Mesendoderm (in vitro differentiated cells): Measurements from ENCODE around the gene ADPRHL1.

Experiments used
- DNase-seq: peaks from one replicate; pipeline ENCODE4 v3.0.0; 2013
- H2AK5ac ChIP-seq: 2 replicates; pipeline ENCODE4 v1.6.1; 2013; ENCODE audit warnings: low read length, inconsistent platforms
- H2BK120ac ChIP-seq: 2 replicates; pipeline ENCODE4 v1.6.1; 2013; ENCODE audit warnings: low read depth, mild to moderate bottlenecking, low read length, moderate library complexity, mixed read lengths
- H2BK15ac ChIP-seq: replicated peaks from 2 replicates; pipeline ENCODE4 v1.6.1; 2013; ENCODE audit warnings: low read depth, mild to moderate bottlenecking, moderate library complexity
- H2BK5ac ChIP-seq: 2 replicates; pipeline ENCODE4 v1.6.1; 2013; ENCODE audit warnings: low read length, inconsistent platforms
- H3K18ac ChIP-seq: 2 replicates; pipeline ENCODE4 v1.6.1; 2013; ENCODE audit warnings: mild to moderate bottlenecking, low read length, mixed read lengths
- H3K23ac ChIP-seq: one replicate; pipeline ENCODE4 v1.6.1; 2013; ENCODE audit warnings: low read length
- H3K27ac ChIP-seq: 2 replicates; pipeline ENCODE4 v1.5.1; 2013; ENCODE audit warnings: low read depth, mild to moderate bottlenecking, inconsistent platforms, low read length, moderate library complexity
- H3K27me3 ChIP-seq: 2 replicates; pipeline ENCODE4 v1.6.1; 2013; ENCODE audit warnings: low read length, control low read depth, mild to moderate bottlenecking, inconsistent platforms; ENCODE audit not compliant: insufficient read depth, poor library complexity
- H3K36me3 ChIP-seq: 2 replicates; pipeline ENCODE4 v1.6.1; 2013; ENCODE audit warnings: low read length, inconsistent platforms; ENCODE audit not compliant: control insufficient read depth, insufficient read depth
- H3K4ac ChIP-seq: one replicate; pipeline ENCODE4 v1.6.1; 2013; ENCODE audit warnings: low read depth, mild to moderate bottlenecking, low read length, moderate library complexity
- H3K4me1 ChIP-seq: 2 replicates; pipeline ENCODE4 v1.6.1; 2013; ENCODE audit warnings: low read depth, low read length, inconsistent platforms; ENCODE audit not compliant: control insufficient read depth
- H3K4me2 ChIP-seq: 2 replicates; pipeline ENCODE4 v1.6.1; 2013; ENCODE audit warnings: low read length
- H3K4me3 ChIP-seq: 2 replicates; pipeline ENCODE4 v1.5.1; 2013; ENCODE audit warnings: mild to moderate bottlenecking, low read length
- H3K56ac ChIP-seq: one replicate; pipeline ENCODE4 v1.6.1; 2013; ENCODE audit warnings: low read length
- H3K79me1 ChIP-seq: 2 replicates; pipeline ENCODE4 v1.6.1; 2013; ENCODE audit warnings: low read length, inconsistent platforms
- H3K79me2 ChIP-seq: 2 replicates; pipeline ENCODE4 v1.6.1; 2013; ENCODE audit warnings: mild to moderate bottlenecking, low read length; ENCODE audit not compliant: control insufficient read depth, insufficient read depth
- H3K9ac ChIP-seq: 2 replicates; pipeline ENCODE4 v1.6.1; 2013; ENCODE audit warnings: low read length, inconsistent platforms
- H4K5ac ChIP-seq: one replicate; pipeline ENCODE4 v1.6.1; 2013; ENCODE audit warnings: low read length
- H4K8ac ChIP-seq: one replicate; pipeline ENCODE4 v1.6.1; 2013; ENCODE audit warnings: low read depth, mild to moderate bottlenecking, control low read depth, low read length, moderate library complexity
- WGBS: extraction: QIAGEN DNeasy Blood & Tissue Kit; methylation state at CpG from one replicate; pipeline ENCODE4 v1.1.7; 2013; ENCODE audit warnings: low lambda C conversion rate, missing lambda C conversion rate; ENCODE audit not compliant: insufficient coverage; ENCODE audit errors: extremely low coverage; 5-methylcytosine and 5-hydroxymethylcytosine counted together

The ADPRHL1 gene

DNA sequence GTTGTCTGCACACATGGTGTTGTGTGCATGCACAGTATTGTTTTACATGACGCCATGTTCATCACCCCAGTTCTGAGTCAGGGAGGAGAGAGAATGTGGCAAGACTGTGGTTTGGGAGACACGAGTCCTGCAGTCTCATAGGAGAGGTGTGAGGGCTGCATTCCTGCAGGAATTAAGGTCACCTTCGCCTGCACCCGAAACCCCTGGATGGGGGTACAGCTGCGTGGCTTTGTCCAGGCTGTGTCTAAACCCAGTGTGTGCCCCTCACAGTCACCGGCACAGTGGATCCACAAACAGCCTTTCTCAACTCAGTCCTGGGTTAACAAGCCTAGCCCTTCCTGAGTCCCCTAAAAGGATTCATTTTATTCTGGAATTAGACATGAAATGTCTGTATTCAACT is 5.7 kb downstream of the ADPRHL1 start:
- no peak overlapping the region for H3K4ac ChIP-seq
- no peak overlapping the region for H2BK5ac ChIP-seq
- H3K23ac ChIP-seq, result no peak overlapping the region
- no peak overlapping the region for H2BK120ac ChIP-seq
- WGBS, result no CpG with 5 or more reads among the region's 6 CpGs
- no peak overlapping the region for H3K4me2 ChIP-seq
- H4K8ac ChIP-seq, result no peak overlapping the region
- H3K56ac ChIP-seq, result no peak overlapping the region
- no peak overlapping the region for H3K4me3 ChIP-seq
- no peak overlapping the region for H2BK15ac ChIP-seq
- H2AK5ac ChIP-seq, result no peak overlapping the region
- H3K79me1 ChIP-seq, result no peaks in the 10 kb centered on the region
- H3K27ac ChIP-seq, result no peak overlapping the region
- peaks cover 3% of the 10 kb centered on the region for H3K36me3 ChIP-seq
- H3K4me1 ChIP-seq, result no peaks in the 10 kb centered on the region
- H3K9ac ChIP-seq, result no peak overlapping the region
- no peaks in the 10 kb centered on the region for H3K79me2 ChIP-seq
- no peak for DNase-seq
- no peak overlapping the region for H4K5ac ChIP-seq
- no peaks in the 10 kb centered on the region for H3K27me3 ChIP-seq
- no peak overlapping the region for H3K18ac ChIP-seq

DNA sequence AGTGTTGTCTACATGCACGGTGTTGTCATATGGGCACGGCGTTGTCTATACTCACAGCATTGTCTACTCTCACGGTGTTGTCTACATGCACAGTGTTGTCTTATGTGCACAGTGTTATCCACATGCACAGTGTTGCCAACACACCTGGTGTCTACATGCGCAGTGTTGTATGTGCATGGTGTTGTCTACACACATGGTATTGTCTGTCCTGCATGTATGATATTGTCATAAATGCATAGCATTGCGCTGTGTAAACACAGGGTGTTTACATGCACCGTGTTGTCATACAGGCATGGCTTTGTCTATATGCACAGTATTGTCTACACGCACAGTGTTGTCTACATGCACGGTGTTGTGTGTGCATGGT is 6.8 kb downstream of the ADPRHL1 start:
- Histone ChIP-seq H2BK5ac (no peak overlapping the region), H3K4me3 (no peak overlapping the region), H2BK120ac (no peak overlapping the region), H3K4me1 (no peaks in the 10 kb centered on the region), H3K18ac (no peak overlapping the region), H3K79me2 (no peaks in the 10 kb centered on the region), H3K23ac (no peak overlapping the region), H3K9ac (no peak overlapping the region), H4K8ac (no peak overlapping the region), H3K4me2 (no peak overlapping the region), H3K27ac (no peak overlapping the region), H3K79me1 (no peaks in the 10 kb centered on the region), H2BK15ac (no peak overlapping the region), H3K27me3 (no peaks in the 10 kb centered on the region), H4K5ac (no peak overlapping the region), H3K36me3 (peaks cover 2% of the 10 kb centered on the region), H3K4ac (no peak overlapping the region), H2AK5ac (no peak overlapping the region), H3K56ac (no peak overlapping the region)
- DNase-seq, result no peak
- no CpG with 5 or more reads among the region's 9 CpGs for WGBS

DNA sequence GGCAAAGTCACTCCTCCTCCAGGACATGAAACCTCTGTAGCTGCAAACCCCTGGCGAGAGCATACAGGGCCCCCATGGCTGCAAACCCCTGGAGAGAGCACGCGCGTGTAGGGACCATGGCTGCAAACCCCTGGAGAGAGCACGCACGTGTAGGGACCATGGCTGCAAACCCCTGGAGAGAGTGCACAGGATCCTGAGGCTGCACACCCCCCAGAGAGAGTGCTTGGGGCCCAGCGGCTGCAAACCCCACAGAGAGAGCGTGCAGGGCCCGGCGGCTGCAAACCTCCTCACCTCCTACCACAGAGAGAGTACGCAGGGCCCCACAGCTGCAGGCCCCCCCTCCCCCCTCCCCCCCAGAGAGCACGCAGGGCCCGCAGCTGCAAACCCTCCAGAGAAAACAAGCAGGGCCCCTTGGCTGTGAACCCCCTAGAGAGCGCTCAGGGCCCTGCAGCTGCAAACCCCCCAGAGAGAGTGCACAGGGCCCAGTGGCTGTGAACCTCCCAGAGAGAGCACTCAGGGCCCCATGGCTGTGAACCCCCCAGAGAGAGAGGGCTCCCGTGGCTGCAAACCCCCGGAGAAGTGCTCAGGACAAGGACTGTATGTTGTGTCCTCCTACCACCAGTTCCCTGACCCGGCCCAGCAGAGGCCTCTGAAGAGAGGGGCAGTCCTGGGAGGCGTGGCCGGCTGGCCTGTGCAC is 7.3 kb downstream of the ADPRHL1 start:
- Histone ChIP-seq H4K5ac (no peak overlapping the region), H2BK15ac (no peak overlapping the region), H3K4me2 (no peak overlapping the region), H2AK5ac (no peak overlapping the region), H3K56ac (no peak overlapping the region), H3K4ac (no peak overlapping the region), H3K4me1 (no peaks in the 10 kb centered on the region), H3K27ac (no peak overlapping the region), H3K79me1 (no peaks in the 10 kb centered on the region), H3K23ac (no peak overlapping the region), H3K18ac (no peak overlapping the region), H3K4me3 (no peak overlapping the region), H3K27me3 (no peaks in the 10 kb centered on the region), H4K8ac (no peak overlapping the region), H2BK120ac (no peak overlapping the region), H3K79me2 (no peaks in the 10 kb centered on the region), H3K9ac (no peak overlapping the region), H2BK5ac (no peak overlapping the region), H3K36me3 (peaks cover 2% of the 10 kb centered on the region)
- no CpG with 5 or more reads among the region's 19 CpGs for WGBS
- DNase-seq, result no peak

DNA sequence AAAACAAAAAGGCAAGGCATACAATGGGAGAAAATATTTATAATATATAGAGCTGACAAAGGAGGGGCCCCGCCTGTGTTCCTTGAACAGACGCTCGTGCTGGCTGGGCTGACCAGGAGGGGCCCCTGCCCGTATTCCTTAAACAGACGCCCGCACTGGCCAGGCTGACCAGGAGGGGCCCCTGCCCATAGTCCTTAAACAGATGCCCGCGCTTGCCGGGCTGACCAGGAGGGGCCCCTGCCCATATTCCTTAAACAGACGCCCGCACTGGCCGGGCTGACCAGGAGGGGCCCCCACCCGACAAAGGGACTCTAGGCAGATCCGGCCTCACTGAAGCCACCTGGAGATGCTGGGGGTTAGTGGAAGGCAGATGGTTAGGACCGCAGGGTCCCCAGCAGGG is 9.3 kb downstream of the ADPRHL1 start:
- H3K23ac ChIP-seq, result no peak overlapping the region
- no peak overlapping the region for H3K9ac ChIP-seq
- H3K56ac ChIP-seq, result no peak overlapping the region
- H4K8ac ChIP-seq, result no peak overlapping the region
- H3K27ac ChIP-seq, result no peak overlapping the region
- H3K4me2 ChIP-seq, result no peak overlapping the region
- H3K27me3 ChIP-seq, result no peaks in the 10 kb centered on the region
- peaks cover 2% of the 10 kb centered on the region for H3K36me3 ChIP-seq
- no peak overlapping the region for H2BK5ac ChIP-seq
- no peak overlapping the region for H2BK120ac ChIP-seq
- H3K79me2 ChIP-seq, result no peaks in the 10 kb centered on the region
- DNase-seq, result no peak
- no CpG with 5 or more reads among the region's 15 CpGs for WGBS
- H4K5ac ChIP-seq, result no peak overlapping the region
- no peak overlapping the region for H2AK5ac ChIP-seq
- no peaks in the 10 kb centered on the region for H3K79me1 ChIP-seq
- no peak overlapping the region for H3K18ac ChIP-seq
- H2BK15ac ChIP-seq, result no peak overlapping the region
- H3K4me1 ChIP-seq, result no peaks in the 10 kb centered on the region
- H3K4ac ChIP-seq, result no peak overlapping the region
- no peak overlapping the region for H3K4me3 ChIP-seq

DNA sequence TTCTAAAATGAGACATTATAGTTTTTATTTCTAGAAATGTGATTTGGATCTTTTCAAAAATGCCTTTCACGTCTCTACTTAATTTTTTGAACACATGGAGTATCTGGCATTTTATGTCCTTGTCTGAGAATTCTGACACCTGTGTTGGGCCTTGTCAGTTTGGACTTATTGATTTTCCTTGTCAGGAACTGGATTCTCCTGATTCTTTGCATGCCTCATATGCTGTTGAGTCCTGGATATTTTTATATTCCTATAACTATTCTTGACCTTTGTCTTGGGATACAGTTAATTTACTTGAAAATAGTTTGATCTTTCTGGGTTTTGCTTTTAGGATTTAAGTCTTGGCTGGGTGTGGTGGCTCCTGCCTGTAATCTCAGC is 10.3 kb downstream of the ADPRHL1 start:
- no peak for DNase-seq
- H2BK120ac ChIP-seq, result no peak overlapping the region

DNA sequence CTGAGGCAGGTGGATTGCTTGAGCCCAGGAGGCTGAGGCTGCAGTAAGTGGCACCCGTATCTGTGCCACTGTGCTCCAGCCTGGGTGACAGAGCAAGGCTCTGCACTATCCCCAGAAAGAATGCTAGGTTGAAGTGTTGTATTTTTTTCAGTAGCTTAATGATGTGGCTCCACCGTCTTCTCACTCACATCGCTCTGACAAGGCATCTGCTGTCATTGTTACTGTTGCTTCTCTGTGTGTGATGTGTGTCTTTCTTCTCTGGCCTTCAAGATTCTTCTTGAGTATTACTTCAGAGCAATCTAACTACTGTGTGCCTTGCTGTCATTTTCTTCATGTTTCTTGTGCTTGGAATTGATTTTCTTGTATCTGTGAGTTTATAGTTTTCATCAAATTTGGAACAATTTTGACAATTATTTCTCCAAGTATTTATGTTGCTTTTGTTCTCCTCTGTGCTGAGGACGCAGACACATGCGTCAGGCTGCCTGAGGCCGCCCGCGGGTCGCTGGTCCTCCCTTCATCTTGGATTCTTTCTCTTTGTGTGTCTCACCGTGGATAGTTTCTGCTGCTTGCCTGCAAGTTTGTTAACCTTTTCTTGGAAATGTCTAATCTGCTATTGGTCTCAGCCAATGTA is 10.8 kb downstream of the ADPRHL1 start:
- H3K27ac ChIP-seq, result no peak overlapping the region
- no peak overlapping the region for H4K8ac ChIP-seq
- no peaks in the 10 kb centered on the region for H3K27me3 ChIP-seq
- no peak overlapping the region for H3K56ac ChIP-seq
- H3K79me2 ChIP-seq, result no peaks in the 10 kb centered on the region
- H3K9ac ChIP-seq, result no peak overlapping the region
- no peaks in the 10 kb centered on the region for H3K79me1 ChIP-seq
- no peak overlapping the region for H4K5ac ChIP-seq
- H3K18ac ChIP-seq, result no peak overlapping the region
- H2BK5ac ChIP-seq, result no peak overlapping the region
- H3K4ac ChIP-seq, result no peak overlapping the region
- no CpG with 5 or more reads among the region's 10 CpGs for WGBS
- no peak overlapping the region for H3K4me3 ChIP-seq
- H3K23ac ChIP-seq, result no peak overlapping the region
- no peaks in the 10 kb centered on the region for H3K4me1 ChIP-seq
- H3K4me2 ChIP-seq, result no peak overlapping the region
- H2AK5ac ChIP-seq, result no peak overlapping the region
- no peak overlapping the region for H2BK120ac ChIP-seq
- H2BK15ac ChIP-seq, result no peak overlapping the region
- no peak for DNase-seq
- H3K36me3 ChIP-seq, result peaks cover 2% of the 10 kb centered on the region

More for the DNA sequence above, 10.3 kb downstream of the ADPRHL1 start:
- H3K27me3 ChIP-seq, result no peaks in the 10 kb centered on the region
- no peak overlapping the region for H3K4ac ChIP-seq
- no peak overlapping the region for H3K23ac ChIP-seq
- H3K79me2 ChIP-seq, result no peaks in the 10 kb centered on the region
- no peak overlapping the region for H3K27ac ChIP-seq
- no peak overlapping the region for H3K4me3 ChIP-seq
- no peak overlapping the region for H4K8ac ChIP-seq
- H3K9ac ChIP-seq, result no peak overlapping the region
- H2BK15ac ChIP-seq, result no peak overlapping the region
- H3K79me1 ChIP-seq, result no peaks in the 10 kb centered on the region
- H3K36me3 ChIP-seq, result peaks cover 2% of the 10 kb centered on the region
- no CpG with 5 or more reads among the region's 1 CpG for WGBS
- no peak overlapping the region for H4K5ac ChIP-seq
- no peaks in the 10 kb centered on the region for H3K4me1 ChIP-seq
- no peak overlapping the region for H3K4me2 ChIP-seq
- no peak overlapping the region for H2AK5ac ChIP-seq
- H3K56ac ChIP-seq, result no peak overlapping the region
- no peak overlapping the region for H2BK5ac ChIP-seq
- no peak overlapping the region for H3K18ac ChIP-seq
